GM13976 (cell line): ENCODE results near the gene MAP2K5.

ENCODE experiments used
- DNase-seq: peaks from one replicate; pipeline ENCODE4 v3.0.0; 2012; ENCODE audit warnings: low spot score
- CTCF ChIP-seq: IDR thresholded peaks from 2 replicates; pipeline ENCODE4 v1.5.1; 2012; ENCODE audit warnings: borderline replicate concordance, mild to moderate bottlenecking; ENCODE audit not compliant: insufficient read depth; ENCODE audit errors: extremely low read depth, missing control alignments, control extremely low read depth
- in situ Hi-C: fragments of 300-500 bp; cut with MboI; formaldehyde crosslinking; loops from one replicate; pipeline ENCODE4 v1.12.0; 2022; ENCODE audit warnings: low sequenced_read_pairs, mixed read lengths, inconsistent platforms; ENCODE audit not compliant: unreplicated experiment

Gene MAP2K5

DNA sequence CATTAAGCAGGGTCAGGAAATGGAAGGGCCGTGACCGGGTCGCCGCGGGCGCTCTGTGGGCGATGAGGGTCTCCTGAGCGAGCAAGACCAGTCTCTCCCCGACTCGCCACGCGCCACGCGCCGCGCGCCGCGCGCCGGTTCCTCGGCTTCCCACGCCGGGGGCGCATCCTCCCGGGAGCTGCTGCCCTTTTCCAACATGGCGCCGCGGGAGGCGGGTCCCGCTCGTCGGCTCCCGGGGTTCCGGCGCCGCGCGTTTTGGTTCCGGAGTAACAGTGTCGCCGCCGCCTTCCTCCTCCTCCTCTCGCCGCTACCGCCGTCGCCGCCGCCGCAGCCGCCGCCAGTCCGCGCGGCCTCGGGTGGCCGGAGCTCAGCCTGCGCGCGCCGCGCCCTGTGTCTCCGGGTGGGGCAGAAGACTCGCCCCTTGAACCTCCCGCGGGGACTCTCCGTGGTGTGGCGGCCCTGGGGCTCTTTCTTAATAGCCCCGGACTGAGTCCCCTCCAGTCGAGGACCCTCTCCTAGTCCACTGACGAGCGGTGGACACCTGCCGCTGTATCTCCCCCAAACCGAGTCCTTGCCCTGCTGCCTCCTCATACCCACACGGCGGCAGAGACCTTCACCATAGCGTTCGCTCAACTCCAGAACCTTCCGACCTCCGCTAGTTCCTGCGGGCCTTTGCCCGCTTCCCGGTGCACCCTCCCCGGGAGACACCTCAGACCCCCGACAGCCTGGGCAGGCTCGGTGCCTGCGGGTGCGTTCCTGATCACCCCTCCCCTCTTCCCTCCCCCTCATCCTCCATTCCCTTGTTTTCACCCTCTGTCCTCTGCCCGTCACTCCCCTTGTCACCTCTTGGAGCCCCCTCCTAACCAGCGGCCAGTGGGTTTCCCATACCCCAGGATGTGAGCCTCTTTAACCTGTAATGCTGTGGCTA, at the start of gene MAP2K5:
Gene MAP2K5, plus strand, starts transcription at position 284 of the 928 bp plus-strand sequence. Its CDS starts 633 bp downstream, at position 917.
- DNase-seq: peak; percentile 89
- in situ Hi-C loops: no loop called here
- no peak for TF ChIP-seq CTCF

DNA sequence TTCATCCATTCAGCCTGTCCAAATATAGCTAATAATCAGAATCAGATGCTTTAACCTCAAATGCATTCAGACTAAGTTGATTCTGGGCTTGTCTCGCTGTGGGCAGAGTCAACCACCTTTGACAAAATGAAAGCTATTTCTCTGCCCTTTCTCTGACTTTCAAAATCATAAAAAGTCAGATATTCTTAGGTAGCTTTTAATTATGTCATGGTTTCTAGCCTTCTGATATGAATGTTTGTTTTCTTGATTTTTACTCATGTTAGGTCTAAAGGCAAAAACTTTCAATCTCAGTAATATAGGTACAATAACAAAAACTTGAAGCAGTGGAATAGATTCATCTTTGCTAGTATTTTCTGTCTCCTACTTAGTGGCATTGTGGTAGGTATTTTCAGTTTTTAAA, 46.9 kb upstream of the MAP2K5 start:
- in situ Hi-C loops: no loop called here
- no peak for TF ChIP-seq CTCF
- no peak for DNase-seq

- peak; percentile 39 for DNase-seq
- in situ Hi-C loops: no loop called here
- TF ChIP-seq CTCF: peak; percentile 36
Measured at GRCh38 chr15:67501177-67501835, 41.2 kb upstream of the MAP2K5 start.

- TF ChIP-seq CTCF: no peak
- no peak for DNase-seq
- in situ Hi-C loops: no loop called here
Measured at GRCh38 chr15:67501836-67502461, 40.6 kb upstream of the MAP2K5 start.

- TF ChIP-seq CTCF: no peak
Measured at GRCh38 chr15:67504056-67504455, 38.4 kb upstream of the MAP2K5 start.

GRCh38 chr15:67504796-67505195, 37.7 kb upstream of the MAP2K5 start:
- in situ Hi-C loops: no loop called here
- no peak for DNase-seq
- no peak for TF ChIP-seq CTCF

More at GRCh38 chr15:67504056-67504455, 38.4 kb upstream of the MAP2K5 start:
- in situ Hi-C loops: no loop called here
- DNase-seq: no peak
